Esophagus muscularis mucosa (tissue), 3 donors: ENCODE data around the gene WNT10A.

ENCODE experiments used
- CTCF ChIP-seq, 3 experiments: fragments of 200-600 bp in 2 of 3; fragments of 450-650 bp in 1 of 3; sonication (generic) in 2 of 3; IDR thresholded peaks; one replicate each; pipeline ENCODE4 v1.5.1; 2017 to 2019; ENCODE audit warnings: antibody characterized with exemption in 3 of 3, mild to moderate bottlenecking in 2 of 3, moderate library complexity in 1 of 3
- POLR2A ChIP-seq: fragments of 450-650 bp; IDR thresholded peaks from one replicate; pipeline ENCODE4 v1.6.1; 2017; ENCODE audit warnings: antibody characterized with exemption, moderate library complexity, mild to moderate bottlenecking, low read depth

- TF ChIP-seq CTCF (IDR thresholded peaks at IDR 0.05) (no peak), POLR2A (no peak)
Observed at GRCh38 chr2:218887079-218887478, 6.4 kb downstream of the WNT10A start.
